CD4-positive, alpha-beta T cell treated with Interleukin-6 at 100 ng/mL for 8 hours (primary cell): ENCODE measurements around the gene AHSA1.

Source experiments
- DNase-seq: peaks from one replicate; pipeline ENCODE4 v3.0.0-alpha.2; 2020; ENCODE audit warnings: mixed read lengths, low spot score

Gene AHSA1

DNA sequence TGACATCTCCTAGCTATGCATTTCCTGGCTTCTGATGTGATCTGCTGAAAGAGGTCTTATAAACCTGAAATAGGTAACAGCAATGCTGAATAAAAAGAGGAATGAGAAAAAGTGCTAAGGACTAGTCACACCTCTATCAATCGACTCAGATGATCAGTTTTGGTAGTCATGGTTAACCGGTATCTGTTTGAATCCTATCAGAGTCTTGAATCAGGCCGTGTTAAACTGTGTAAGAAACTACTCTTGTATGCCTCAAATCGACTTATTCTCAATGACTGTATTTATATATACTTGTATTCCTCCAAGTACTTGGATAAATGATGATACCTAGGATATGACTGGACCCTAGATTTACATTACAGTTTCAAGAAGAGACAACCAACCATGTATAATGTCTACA lies 51.5 kb downstream of the AHSA1 start:
- no peak for DNase-seq

DNA sequence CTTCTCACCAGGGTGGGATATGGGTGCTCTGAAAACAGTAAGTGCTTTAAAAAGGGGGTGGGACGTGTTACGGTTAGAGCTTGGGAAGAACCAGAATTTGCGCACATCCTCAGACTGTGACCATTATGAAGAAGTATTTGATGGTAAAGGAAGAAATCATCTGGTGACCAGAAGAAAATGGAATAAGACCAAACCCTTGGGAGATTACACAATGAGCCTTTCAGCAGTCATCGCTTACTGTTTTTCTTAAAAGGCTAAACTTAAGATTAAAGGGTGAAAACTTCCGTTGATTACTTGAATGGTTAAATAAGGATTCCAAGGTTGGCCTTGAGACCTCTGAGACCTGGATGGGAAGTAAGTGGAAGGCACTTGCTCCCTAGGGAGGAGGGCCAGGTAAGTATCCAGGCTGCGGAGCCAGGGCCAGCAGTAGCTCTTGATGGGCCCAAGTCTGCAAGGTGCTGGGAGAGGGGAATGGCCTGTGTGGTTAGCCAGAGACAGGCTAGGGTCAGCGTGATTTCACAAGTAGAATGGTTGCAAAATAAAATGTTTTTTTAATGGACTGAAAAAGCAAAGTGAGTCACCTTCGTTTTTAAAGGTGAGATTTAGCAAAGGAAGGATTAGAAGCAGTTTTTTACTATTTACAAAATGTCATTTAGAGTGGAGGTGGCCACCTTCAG lies 53.7 kb downstream of the AHSA1 start:
- no peak for DNase-seq

DNA sequence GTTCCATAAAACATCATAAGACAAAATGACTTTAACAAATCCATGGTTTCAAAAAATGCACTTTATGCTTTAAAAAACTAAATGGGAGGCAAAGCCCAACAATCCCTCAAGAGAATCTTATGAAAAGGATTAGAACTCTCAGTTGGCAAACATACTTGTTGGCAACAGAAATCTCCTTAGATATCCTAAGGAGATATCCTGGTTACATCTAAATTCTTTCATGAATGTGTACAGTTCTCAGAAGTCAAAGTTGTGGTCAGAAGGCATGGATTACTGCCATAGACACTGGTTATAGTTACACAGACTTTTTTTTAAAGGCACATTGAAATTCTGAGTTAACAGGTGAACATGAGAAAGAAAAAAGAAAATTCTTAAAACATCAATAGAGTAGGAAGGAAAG lies 58.2 kb downstream of the AHSA1 start:
- DNase-seq, result no peak
